Keratinocyte (primary cell): ENCODE data around the gene SERINC5. TPM values are rescaled to one million over a fixed set of nuclear protein-coding genes. Genes with fewer than 3 reads are reported as not detected.

ENCODE experiments used
- DNase-seq: peaks from one replicate; pipeline ENCODE4 v3.0.0-alpha.2; 2011; ENCODE audit warnings: low read depth, missing footprints, low spot score
- FAIRE-seq: peaks from 2 replicates; lab custom pipeline; 2011; peaks lifted over from hg19 to GRCh38; lab: Jason Lieb, UNC
- H2AFZ ChIP-seq: 2 replicates; pipeline ENCODE4 v1.6.0; 2012; ENCODE audit warnings: low read length, control low read depth, inconsistent platforms; ENCODE audit not compliant: control insufficient read depth
- H3K27ac ChIP-seq: 2 replicates; pipeline ENCODE4 v1.5.1; 2011; ENCODE audit warnings: low read length; ENCODE audit not compliant: control insufficient read depth, insufficient read depth
- H3K27me3 ChIP-seq: 3 replicates; pipeline ENCODE4 v1.6.0; 2011; ENCODE audit warnings: low read length; ENCODE audit not compliant: control insufficient read depth, insufficient read depth; ENCODE audit errors: extremely low read depth
- H3K36me3 ChIP-seq, 2 experiments: 2 replicates in 1 of 2; 3 replicates in 1 of 2; pipeline ENCODE4 v1.5.1; 2011; ENCODE audit warnings: low read length in 2 of 2, mild to moderate bottlenecking in 1 of 2; ENCODE audit not compliant: control insufficient read depth in 2 of 2, insufficient read depth in 2 of 2; ENCODE audit errors: extremely low read depth in 1 of 2
- H3K4me1 ChIP-seq: 3 replicates; pipeline ENCODE4 v1.5.1; 2011; ENCODE audit warnings: low read length; ENCODE audit not compliant: control insufficient read depth, insufficient read depth; ENCODE audit errors: extremely low read depth
- H3K4me2 ChIP-seq: 3 replicates; pipeline ENCODE4 v1.6.0; 2011; ENCODE audit warnings: low read depth, low read length; ENCODE audit not compliant: control insufficient read depth, insufficient read depth; ENCODE audit errors: extremely low read depth
- H3K4me3 ChIP-seq, 3 experiments: fragments of 200-600 bp in 1 of 3; sonication (generic) in 1 of 3; 2 replicates in 2 of 3; 3 replicates in 1 of 3; pipeline ENCODE4 v1.5.1; 2011 to 2016; ENCODE audit warnings: low read length in 3 of 3, mild to moderate bottlenecking in 3 of 3, control low read depth in 2 of 3, inconsistent platforms in 1 of 3, low read depth in 1 of 3, mixed read lengths in 1 of 3, mixed run types in 1 of 3, moderate library complexity in 1 of 3; ENCODE audit not compliant: control insufficient read depth in 2 of 3, insufficient read depth in 2 of 3; ENCODE audit errors: extremely low read depth in 1 of 3
- H3K79me2 ChIP-seq: 2 replicates; pipeline ENCODE4 v1.6.0; 2012; ENCODE audit warnings: low read length; ENCODE audit not compliant: control insufficient read depth, insufficient read depth
- H3K9ac ChIP-seq: 3 replicates; pipeline ENCODE4 v1.6.0; 2011; ENCODE audit warnings: low read length; ENCODE audit not compliant: control insufficient read depth, insufficient read depth; ENCODE audit errors: extremely low read depth
- H3K9me1 ChIP-seq: 3 replicates; pipeline ENCODE4 v1.6.0; 2011; ENCODE audit warnings: low read length; ENCODE audit not compliant: control insufficient read depth, insufficient read depth; ENCODE audit errors: extremely low read depth
- H3K9me3 ChIP-seq: 2 replicates; pipeline ENCODE4 v1.5.1; 2012; ENCODE audit warnings: low read depth, low read length; ENCODE audit not compliant: control insufficient read depth
- H4K20me1 ChIP-seq: 3 replicates; pipeline ENCODE4 v1.6.0; 2011; ENCODE audit warnings: low read length; ENCODE audit not compliant: control insufficient read depth, insufficient read depth; ENCODE audit errors: extremely low read depth
- EZH2 ChIP-seq: IDR thresholded peaks from one replicate; pipeline ENCODE4 v1.6.1; 2012; ENCODE audit warnings: inconsistent platforms, mild to moderate bottlenecking, low read length, moderate library complexity
- dilution Hi-C: fragments of 300-500 bp; cut with MboI; formaldehyde crosslinking; loops from one replicate; pipeline ENCODE4 v1.7.0; 2020; ENCODE audit warnings: low sequenced_read_pairs; ENCODE audit not compliant: extremely low pct_ligation_motif_present
- polyA plus RNA-seq, 5 experiments: library from polyadenylated mRNA; depleted of rRNA in 3 of 5; stranded (reverse) in 3 of 5; stranded (forward) in 1 of 5; unstranded in 1 of 5; fragments of >200 nt; gene quantifications; 1 replicate in 1 of 5; 2 replicates in 3 of 5; 3 replicates in 1 of 5; pipeline versions ENCODE4 v1.2.1 to v1.2.3, GENCODE V29; 2011 to 2012; ENCODE audit warnings: missing spikeins in 2 of 5, low read depth in 1 of 5, low replicate concordance in 1 of 5
- TF ChIP-seq, protein P1 (sequence below), 3 experiments: IDR thresholded peaks in 1 of 3; conservative IDR thresholded peaks in 1 of 3; optimal IDR thresholded peaks in 1 of 3; 2 replicates in 2 of 3; 3 replicates in 1 of 3; pipeline versions ENCODE3 to v1.5.1; 2011; ENCODE audit warnings: low read length in 3 of 3, mild to moderate bottlenecking in 3 of 3, moderate library complexity in 2 of 3, control low read depth in 1 of 3, inconsistent platforms in 1 of 3; ENCODE audit not compliant: insufficient read depth in 2 of 3; ENCODE audit errors: extremely low read depth in 1 of 3

Gene SERINC5
- polyA plus RNA-seq, 1 donor (not counting 4 experiments of a cell fraction or from before 2014, with no cell fraction given) = 20.0 TPM

- Histone ChIP-seq H3K9me3 (no peaks in the 10 kb centered on the region), H3K9me1 (no peaks in the 10 kb centered on the region), H4K20me1 (no peaks in the 10 kb centered on the region), H3K4me1 (no peaks in the 10 kb centered on the region), H3K4me2 (no peak overlapping the region), H3K36me3 (no peaks in the 10 kb centered on the region), H3K9ac (no peak overlapping the region), H3K79me2 (peaks cover 36% of the 10 kb centered on the region), H3K27ac (no peak overlapping the region), H2AFZ (no peak overlapping the region), H3K27me3 (no peaks in the 10 kb centered on the region), H3K4me3 (no peak overlapping the region)
- dilution Hi-C loops = no loop called here
- DNase-seq (no peak), FAIRE-seq (no peak)
- TF ChIP-seq, protein P1, sequence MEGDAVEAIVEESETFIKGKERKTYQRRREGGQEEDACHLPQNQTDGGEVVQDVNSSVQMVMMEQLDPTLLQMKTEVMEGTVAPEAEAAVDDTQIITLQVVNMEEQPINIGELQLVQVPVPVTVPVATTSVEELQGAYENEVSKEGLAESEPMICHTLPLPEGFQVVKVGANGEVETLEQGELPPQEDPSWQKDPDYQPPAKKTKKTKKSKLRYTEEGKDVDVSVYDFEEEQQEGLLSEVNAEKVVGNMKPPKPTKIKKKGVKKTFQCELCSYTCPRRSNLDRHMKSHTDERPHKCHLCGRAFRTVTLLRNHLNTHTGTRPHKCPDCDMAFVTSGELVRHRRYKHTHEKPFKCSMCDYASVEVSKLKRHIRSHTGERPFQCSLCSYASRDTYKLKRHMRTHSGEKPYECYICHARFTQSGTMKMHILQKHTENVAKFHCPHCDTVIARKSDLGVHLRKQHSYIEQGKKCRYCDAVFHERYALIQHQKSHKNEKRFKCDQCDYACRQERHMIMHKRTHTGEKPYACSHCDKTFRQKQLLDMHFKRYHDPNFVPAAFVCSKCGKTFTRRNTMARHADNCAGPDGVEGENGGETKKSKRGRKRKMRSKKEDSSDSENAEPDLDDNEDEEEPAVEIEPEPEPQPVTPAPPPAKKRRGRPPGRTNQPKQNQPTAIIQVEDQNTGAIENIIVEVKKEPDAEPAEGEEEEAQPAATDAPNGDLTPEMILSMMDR (optimal IDR thresholded peaks at IDR 0.05 in 1 of 3, IDR thresholded peaks at IDR 0.05 in 1 of 3, conservative IDR thresholded peaks at IDR 0.05 in 1 of 3; ENCODE audit: extremely low read depth in 1 of 3, insufficient read depth in 2 of 3, low read length in 3 of 3) = no peak
- no peak for TF ChIP-seq EZH2
Observed at GRCh38 chr5:80230269-80230992, 25.4 kb downstream of the SERINC5 start.

- H3K79me2 ChIP-seq = peaks cover 33% of the 10 kb centered on the region
- dilution Hi-C loops = no loop called here
- H2AFZ ChIP-seq = no peak overlapping the region
- FAIRE-seq (no peak), DNase-seq (no peak)
- no peaks in the 10 kb centered on the region for H3K27me3 ChIP-seq
- no peaks in the 10 kb centered on the region for H3K4me1 ChIP-seq
- H3K9me1 ChIP-seq = no peaks in the 10 kb centered on the region
- H3K9me3 ChIP-seq = no peaks in the 10 kb centered on the region
- H3K36me3 ChIP-seq = no peaks in the 10 kb centered on the region
- H3K4me3 ChIP-seq = no peak overlapping the region
- H4K20me1 ChIP-seq = no peaks in the 10 kb centered on the region
- H3K4me2 ChIP-seq = no peak overlapping the region
- no peak for TF ChIP-seq EZH2
- TF ChIP-seq, protein P1 (optimal IDR thresholded peaks at IDR 0.05 in 1 of 3, IDR thresholded peaks at IDR 0.05 in 1 of 3, conservative IDR thresholded peaks at IDR 0.05 in 1 of 3; ENCODE audit: extremely low read depth in 1 of 3, insufficient read depth in 2 of 3, low read length in 3 of 3) = no peak
- no peak overlapping the region for H3K9ac ChIP-seq
- no peak overlapping the region for H3K27ac ChIP-seq
Observed at GRCh38 chr5:80229902-80230255, 26.0 kb downstream of the SERINC5 start.
